ENCODE measurements around the gene VARS2. TPM values are rescaled to one million over a fixed set of nuclear protein-coding genes. Genes with fewer than 3 reads are reported as not detected.

Gene VARS2
- total RNA-seq, 1 experiment from 2014 or later: 68.2 TPM

GRCh38 chr6:30917041-30917440, 3.0 kb downstream of the VARS2 start:
- Histone ChIP-seq H2BK120ac (ENCODE audit: low read depth, low read length, poor library complexity, severe bottlenecking) (no peak overlapping the region), H4K20me1 (ENCODE audit: control insufficient read depth, insufficient read depth, insufficient read length) (no peaks in the 10 kb centered on the region), H2AFZ (ENCODE audit: low read length) (no peak overlapping the region), H3K23me2 (ENCODE audit: insufficient read length, low read depth, low read length, poor library complexity, severe bottlenecking) (peaks cover 10% of the 10 kb centered on the region), H3K4me2 (ENCODE audit: insufficient read depth, insufficient read length, low read length) (no peak overlapping the region), H4K8ac (replicated peaks; ENCODE audit: insufficient read length, low read depth, low read length) (no peak overlapping the region), H3T11ph (ENCODE audit: low read length) (no peak overlapping the region), H3K9me3 (ENCODE audit: control insufficient read depth, low read depth, low read length) (no peaks in the 10 kb centered on the region), H4K91ac (ENCODE audit: insufficient read length, low read depth, low read length) (no peak overlapping the region), H2AK5ac (ENCODE audit: insufficient read length, low read length) (no peak overlapping the region), H3K56ac (ENCODE audit: insufficient read length, low read depth, low read length) (no peak overlapping the region), H3K9ac (ENCODE audit: extremely low read depth, insufficient read length, low read length) (no peak overlapping the region), H3K79me2 (ENCODE audit: insufficient read depth, low read length) (no peaks in the 10 kb centered on the region), H2BK12ac (ENCODE audit: insufficient read length, low read depth, low read length) (no peak overlapping the region), H3K79me1 (ENCODE audit: insufficient read depth, low read depth, low read length, poor library complexity, severe bottlenecking) (no peaks in the 10 kb centered on the region), H3K27me3 (ENCODE audit: insufficient read depth, low read length) (no peaks in the 10 kb centered on the region), H3K4ac (ENCODE audit: low read depth, low read length) (no peak overlapping the region), H3K27ac (ENCODE audit: insufficient read length, low read depth, low read length) (no peak overlapping the region), H2BK15ac (ENCODE audit: low read depth, low read length) (no peak overlapping the region), H3K18ac (ENCODE audit: insufficient read length, low read depth, low read length) (no peak overlapping the region), H3K14ac (ENCODE audit: insufficient read depth, low read length) (no peak overlapping the region), H3K23ac (ENCODE audit: insufficient read length, low read depth, low read length) (no peak overlapping the region), H4K5ac (ENCODE audit: insufficient read length, low read depth, low read length) (no peak overlapping the region), H2BK20ac (ENCODE audit: low read depth, low read length, poor library complexity, severe bottlenecking) (no peak overlapping the region), H2BK5ac (ENCODE audit: insufficient read length, low read length) (no peak overlapping the region), H3K4me1 (ENCODE audit: insufficient read depth, low read length) (no peaks in the 10 kb centered on the region)
- peaks cover 23 to 26% of the 10 kb centered on the region in 2 experiments for H3K4me1 Mint-ChIP-seq
- no peak overlapping the region for H3K4me3 Mint-ChIP-seq
- no peak for TF ChIP-seq CTCF (conservative IDR thresholded peaks at IDR 0.05)
- peaks cover 30 to 78% (median 74%) of the 10 kb centered on the region in 3 experiments for H3K36me3 Mint-ChIP-seq (ENCODE audit: insufficient read depth in 1 of 3, low read depth in 3 of 3)
- peak overlapping the region in 1 of 3 experiments; percentile 71; a peak in 2 of 7 replicates for H3K27ac Mint-ChIP-seq
- no peaks in the 10 kb centered on the region for H3K9me3 Mint-ChIP-seq
- H3K27me3 Mint-ChIP-seq (ENCODE audit: low read depth): no peaks in the 10 kb centered on the region; the same call in none of the 2 replicates
- DNase-seq: no peak
- WGBS (ENCODE audit: extremely low coverage, insufficient read length, low lambda C conversion rate): no CpG with 5 or more reads among the region's 7 CpGs
